Measurements from ENCODE around the gene TMPRSS12.
"Not testable (repeated sequence)": the region's sequence is repeated elsewhere in the genome, so short reads cannot be mapped to it uniquely, and the experiment has no call there.

Gene TMPRSS12

DNA sequence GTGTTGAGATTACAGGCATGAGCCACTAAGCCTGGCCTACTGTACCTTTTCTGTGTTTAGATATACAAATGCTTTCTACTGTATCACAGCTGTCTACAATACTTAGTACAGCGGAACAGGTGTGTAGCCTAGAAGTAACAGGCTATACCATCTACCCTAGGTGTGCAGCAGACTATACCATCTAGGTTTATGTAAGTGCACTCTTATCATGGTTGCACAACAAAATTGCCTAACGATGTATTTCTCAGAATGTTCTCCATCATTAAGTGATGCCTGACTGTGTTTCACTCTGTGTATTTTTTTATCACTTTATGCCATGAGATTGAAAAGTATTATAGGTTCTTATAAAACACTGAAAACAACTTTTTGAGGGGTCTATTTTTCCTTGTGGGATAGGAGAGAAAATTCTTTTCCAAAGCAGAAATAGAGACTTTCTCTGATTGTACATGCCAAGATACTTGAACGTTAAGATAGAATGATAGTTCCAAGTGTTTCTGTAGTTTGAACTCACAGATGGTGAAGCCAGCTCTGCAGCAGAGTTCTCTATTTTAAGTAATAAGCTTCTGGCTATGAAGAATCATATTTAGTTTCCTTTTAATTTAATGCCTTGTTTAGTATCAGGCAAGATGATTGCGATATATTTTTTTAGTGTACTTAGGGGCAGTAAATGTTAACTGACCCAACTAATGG lies 17.0 kb downstream of the TMPRSS12 start:
- Histone ChIP-seq H2BK15ac (replicated peaks; ENCODE audit: low read depth) (no peak overlapping the region), H3K4ac (ENCODE audit: low read depth, low read length) (no peak overlapping the region), H3K27ac (ENCODE audit: low read depth, low read length) (no peak overlapping the region), H3K79me2 (ENCODE audit: control insufficient read depth, insufficient read depth, low read length) (no peaks in the 10 kb centered on the region), H3K56ac (ENCODE audit: low read length) (no peak overlapping the region), H3K4me3 (ENCODE audit: low read length) (no peak overlapping the region), H2BK120ac (ENCODE audit: low read depth, low read length) (no peak overlapping the region), H4K8ac (ENCODE audit: low read depth, low read length) (no peak overlapping the region), H2AK5ac (ENCODE audit: low read length) (no peak overlapping the region), H3K9ac (ENCODE audit: low read length) (no peak overlapping the region), H3K18ac (ENCODE audit: low read length) (no peak overlapping the region), H3K27me3 (ENCODE audit: insufficient read depth, low read length, poor library complexity) (no peaks in the 10 kb centered on the region), H2BK5ac (ENCODE audit: low read length) (no peak overlapping the region), H3K4me2 (ENCODE audit: low read length) (no peak overlapping the region), H4K5ac (ENCODE audit: low read length) (no peak overlapping the region), H3K36me3 (ENCODE audit: control insufficient read depth, insufficient read depth, low read length) (no peaks in the 10 kb centered on the region), H3K4me1 (ENCODE audit: control insufficient read depth, low read depth, low read length) (no peaks in the 10 kb centered on the region), H3K23ac (ENCODE audit: low read length) (no peak overlapping the region), H3K79me1 (ENCODE audit: low read length) (no peaks in the 10 kb centered on the region)
- no CpG with 5 or more reads among the region's 4 CpGs for WGBS (ENCODE audit: extremely low coverage, insufficient coverage, low lambda C conversion rate)
- no peak for DNase-seq

- no peak overlapping the region for H3K27ac ChIP-seq (ENCODE audit: low read depth, low read length)
- H3K27me3 ChIP-seq (ENCODE audit: insufficient read depth, low read length, poor library complexity), result no peaks in the 10 kb centered on the region
- no peak overlapping the region for H2AK5ac ChIP-seq (ENCODE audit: low read length)
- H3K36me3 ChIP-seq (ENCODE audit: control insufficient read depth, insufficient read depth, low read length), result no peaks in the 10 kb centered on the region
- H2BK15ac ChIP-seq (replicated peaks; ENCODE audit: low read depth), result no peak overlapping the region
- H3K9ac ChIP-seq (ENCODE audit: low read length), result no peak overlapping the region
- H3K23ac ChIP-seq (ENCODE audit: low read length), result no peak overlapping the region
- no peaks in the 10 kb centered on the region for H3K79me2 ChIP-seq (ENCODE audit: control insufficient read depth, insufficient read depth, low read length)
- H4K5ac ChIP-seq (ENCODE audit: low read length), result no peak overlapping the region
- no peak overlapping the region for H3K56ac ChIP-seq (ENCODE audit: low read length)
- H4K8ac ChIP-seq (ENCODE audit: low read depth, low read length), result no peak overlapping the region
- no peak overlapping the region for H3K4me2 ChIP-seq (ENCODE audit: low read length)
- H2BK120ac ChIP-seq (ENCODE audit: low read depth, low read length), result no peak overlapping the region
- H3K79me1 ChIP-seq (ENCODE audit: low read length), result no peaks in the 10 kb centered on the region
- no peak overlapping the region for H3K4ac ChIP-seq (ENCODE audit: low read depth, low read length)
- H3K18ac ChIP-seq (ENCODE audit: low read length), result no peak overlapping the region
- DNase-seq, result no peak
- no peaks in the 10 kb centered on the region for H3K4me1 ChIP-seq (ENCODE audit: control insufficient read depth, low read depth, low read length)
- no peak overlapping the region for H2BK5ac ChIP-seq (ENCODE audit: low read length)
- WGBS (ENCODE audit: extremely low coverage, insufficient coverage, low lambda C conversion rate), result no CpG with 5 or more reads among the region's 6 CpGs
- no peak overlapping the region for H3K4me3 ChIP-seq (ENCODE audit: low read length)
These were observed 19.6 kb downstream of the TMPRSS12 start for GRCh38 chr12:50862316-50862715.

- Histone ChIP-seq H3K27ac (ENCODE audit: low read depth, low read length) (no peak overlapping the region), H3K4me2 (ENCODE audit: low read length) (no peak overlapping the region), H3K9ac (ENCODE audit: low read length) (no peak overlapping the region), H3K4me1 (ENCODE audit: control insufficient read depth, low read depth, low read length) (no peaks in the 10 kb centered on the region), H3K36me3 (ENCODE audit: control insufficient read depth, insufficient read depth, low read length) (no peaks in the 10 kb centered on the region), H4K5ac (ENCODE audit: low read length) (no peak overlapping the region), H3K18ac (ENCODE audit: low read length) (no peak overlapping the region), H3K79me1 (ENCODE audit: low read length) (no peaks in the 10 kb centered on the region), H4K8ac (ENCODE audit: low read depth, low read length) (no peak overlapping the region), H3K79me2 (ENCODE audit: control insufficient read depth, insufficient read depth, low read length) (no peaks in the 10 kb centered on the region), H3K4ac (ENCODE audit: low read depth, low read length) (no peak overlapping the region), H3K27me3 (ENCODE audit: insufficient read depth, low read length, poor library complexity) (no peaks in the 10 kb centered on the region), H2BK5ac (ENCODE audit: low read length) (no peak overlapping the region), H2AK5ac (ENCODE audit: low read length) (no peak overlapping the region), H3K23ac (ENCODE audit: low read length) (no peak overlapping the region), H3K4me3 (ENCODE audit: low read length) (no peak overlapping the region), H3K56ac (ENCODE audit: low read length) (no peak overlapping the region), H2BK15ac (replicated peaks; ENCODE audit: low read depth) (no peak overlapping the region), H2BK120ac (ENCODE audit: low read depth, low read length) (no peak overlapping the region)
- DNase-seq, result no peak
- no CpG with 5 or more reads among the region's 3 CpGs for WGBS (ENCODE audit: extremely low coverage, insufficient coverage, low lambda C conversion rate)
These were observed 22.5 kb downstream of the TMPRSS12 start for GRCh38 chr12:50865266-50865665.

DNA sequence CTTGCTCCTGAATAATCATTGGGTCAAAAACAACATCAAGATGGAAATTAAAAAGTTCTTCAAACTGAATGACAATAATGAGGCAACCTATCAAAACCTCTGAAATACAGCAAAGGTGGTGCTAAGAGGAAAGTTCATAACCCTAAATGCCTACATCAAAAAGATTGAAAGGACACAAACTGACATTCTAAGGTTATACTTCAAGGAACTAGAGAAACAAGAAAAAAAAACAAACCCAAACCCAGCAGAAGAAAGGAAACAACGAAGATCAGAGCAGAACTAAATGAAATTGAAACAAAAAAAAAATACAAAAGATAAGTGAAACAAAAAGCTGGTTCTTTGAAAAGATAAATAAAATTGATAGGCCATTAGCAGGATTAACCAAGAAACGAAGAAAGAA lies 26.2 kb downstream of the TMPRSS12 start:
- H2BK120ac ChIP-seq (ENCODE audit: low read depth, low read length); H3K23ac ChIP-seq (ENCODE audit: low read length); H3K18ac ChIP-seq (ENCODE audit: low read length); DNase-seq; H3K4ac ChIP-seq (ENCODE audit: low read depth, low read length); H3K4me3 ChIP-seq (ENCODE audit: low read length); H4K8ac ChIP-seq (ENCODE audit: low read depth, low read length); H2AK5ac ChIP-seq (ENCODE audit: low read length); H3K4me1 ChIP-seq (ENCODE audit: control insufficient read depth, low read depth, low read length); H3K27me3 ChIP-seq (ENCODE audit: insufficient read depth, low read length, poor library complexity); H3K79me2 ChIP-seq (ENCODE audit: control insufficient read depth, insufficient read depth, low read length); H3K27ac ChIP-seq (ENCODE audit: low read depth, low read length); H3K36me3 ChIP-seq (ENCODE audit: control insufficient read depth, insufficient read depth, low read length); H2BK15ac ChIP-seq (replicated peaks; ENCODE audit: low read depth); H3K4me2 ChIP-seq (ENCODE audit: low read length); H3K56ac ChIP-seq (ENCODE audit: low read length); H3K9ac ChIP-seq (ENCODE audit: low read length); H3K79me1 ChIP-seq (ENCODE audit: low read length); H2BK5ac ChIP-seq (ENCODE audit: low read length); H4K5ac ChIP-seq (ENCODE audit: low read length): not testable (repeated sequence)
- WGBS (ENCODE audit: extremely low coverage, insufficient coverage, low lambda C conversion rate), result no CpG with 5 or more reads among the region's 2 CpGs

DNA sequence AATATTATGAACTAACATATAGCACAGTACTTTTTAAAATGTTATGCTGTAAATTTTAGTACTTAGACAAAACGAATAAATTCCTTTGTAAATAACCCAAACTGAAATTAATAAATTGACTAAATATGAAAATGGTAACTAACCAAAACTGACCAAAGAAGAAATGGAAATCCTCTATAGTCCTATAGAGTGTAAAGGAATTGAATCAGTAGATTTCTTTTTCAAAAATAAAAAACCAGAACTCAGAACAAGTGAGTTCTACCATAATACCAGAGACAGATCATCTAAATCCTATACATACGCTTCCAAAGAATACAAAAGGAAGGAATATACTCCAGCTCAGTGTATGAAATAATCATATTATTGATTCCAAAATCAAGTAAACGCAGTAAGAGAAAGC lies 39.8 kb downstream of the TMPRSS12 start:
- Histone ChIP-seq H3K4me1 (ENCODE audit: control insufficient read depth, low read depth, low read length) (no peaks in the 10 kb centered on the region), H2BK5ac (ENCODE audit: low read length) (no peak overlapping the region), H3K9ac (ENCODE audit: low read length) (no peak overlapping the region), H3K36me3 (ENCODE audit: control insufficient read depth, insufficient read depth, low read length) (no peaks in the 10 kb centered on the region), H4K5ac (ENCODE audit: low read length) (no peak overlapping the region), H3K4me2 (ENCODE audit: low read length) (no peak overlapping the region), H2BK15ac (replicated peaks; ENCODE audit: low read depth) (no peak overlapping the region), H3K27ac (ENCODE audit: low read depth, low read length) (no peak overlapping the region), H3K79me1 (ENCODE audit: low read length) (no peaks in the 10 kb centered on the region), H3K56ac (ENCODE audit: low read length) (no peak overlapping the region), H3K79me2 (ENCODE audit: control insufficient read depth, insufficient read depth, low read length) (no peaks in the 10 kb centered on the region), H3K4me3 (ENCODE audit: low read length) (no peak overlapping the region), H3K18ac (ENCODE audit: low read length) (no peak overlapping the region), H3K23ac (ENCODE audit: low read length) (no peak overlapping the region), H2AK5ac (ENCODE audit: low read length) (no peak overlapping the region), H3K27me3 (ENCODE audit: insufficient read depth, low read length, poor library complexity) (no peaks in the 10 kb centered on the region), H2BK120ac (ENCODE audit: low read depth, low read length) (no peak overlapping the region), H3K4ac (ENCODE audit: low read depth, low read length) (no peak overlapping the region), H4K8ac (ENCODE audit: low read depth, low read length) (no peak overlapping the region)
- no peak for DNase-seq
- no CpG with 5 or more reads among the region's 3 CpGs for WGBS (ENCODE audit: extremely low coverage, insufficient coverage, low lambda C conversion rate)

DNA sequence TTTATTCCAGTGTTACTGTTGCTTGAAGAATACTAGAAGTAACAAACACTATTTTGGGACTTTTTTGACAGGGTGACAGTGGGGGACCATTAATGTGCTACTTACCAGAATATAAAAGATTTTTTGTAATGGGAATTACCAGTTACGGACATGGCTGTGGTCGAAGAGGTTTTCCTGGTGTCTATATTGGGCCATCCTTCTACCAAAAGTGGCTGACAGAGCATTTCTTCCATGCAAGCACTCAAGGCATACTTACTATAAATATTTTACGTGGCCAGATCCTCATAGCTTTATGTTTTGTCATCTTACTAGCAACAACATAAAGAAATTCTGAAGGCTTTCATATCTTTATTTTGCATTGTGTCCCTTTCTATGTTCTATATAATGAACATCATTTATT lies 44.5 kb downstream of the TMPRSS12 start:
- Histone ChIP-seq H3K36me3 (ENCODE audit: control insufficient read depth, insufficient read depth, low read length) (no peaks in the 10 kb centered on the region), H3K4ac (ENCODE audit: low read depth, low read length) (no peak overlapping the region), H3K56ac (ENCODE audit: low read length) (no peak overlapping the region), H3K9ac (ENCODE audit: low read length) (no peak overlapping the region), H3K4me1 (ENCODE audit: control insufficient read depth, low read depth, low read length) (no peaks in the 10 kb centered on the region), H2BK15ac (replicated peaks; ENCODE audit: low read depth) (no peak overlapping the region), H3K27ac (ENCODE audit: low read depth, low read length) (no peak overlapping the region), H4K8ac (ENCODE audit: low read depth, low read length) (no peak overlapping the region), H2BK120ac (ENCODE audit: low read depth, low read length) (no peak overlapping the region), H3K79me2 (ENCODE audit: control insufficient read depth, insufficient read depth, low read length) (no peaks in the 10 kb centered on the region), H3K27me3 (ENCODE audit: insufficient read depth, low read length, poor library complexity) (no peaks in the 10 kb centered on the region), H3K4me2 (ENCODE audit: low read length) (no peak overlapping the region), H3K18ac (ENCODE audit: low read length) (no peak overlapping the region), H3K79me1 (ENCODE audit: low read length) (no peaks in the 10 kb centered on the region), H2AK5ac (ENCODE audit: low read length) (no peak overlapping the region), H3K4me3 (ENCODE audit: low read length) (no peak overlapping the region), H3K23ac (ENCODE audit: low read length) (no peak overlapping the region), H2BK5ac (ENCODE audit: low read length) (no peak overlapping the region), H4K5ac (ENCODE audit: low read length) (no peak overlapping the region)
- no peak for DNase-seq
- WGBS (ENCODE audit: extremely low coverage, insufficient coverage, low lambda C conversion rate), result no CpG with 5 or more reads among the region's 3 CpGs

All from mesendoderm (in vitro differentiated cells).